Gastroesophageal sphincter (tissue), 3 donors: ENCODE data around the gene PCID2.

Experiments used
- POLR2A ChIP-seq, 2 donors: fragments of 450-650 bp; IDR thresholded peaks; one replicate each; pipeline ENCODE4 v1.6.1; 2017; ENCODE audit warnings: antibody characterized with exemption in 2 of 2, mild to moderate bottlenecking in 2 of 2, moderate library complexity in 1 of 2
- TF ChIP-seq, protein P1 (sequence below), 4 experiments: fragments of 200-600 bp in 2 of 4; fragments of 450-650 bp in 2 of 4; sonication (generic) in 1 of 4; IDR thresholded peaks; one replicate each; pipeline ENCODE4 v1.5.1; 2017 to 2019; ENCODE audit warnings: antibody characterized with exemption in 4 of 4, mild to moderate bottlenecking in 2 of 4, moderate library complexity in 2 of 4

GRCh38 chr13:113224486-113224885 is 16.0 kb upstream of the PCID2 start:
- TF ChIP-seq, protein P1, sequence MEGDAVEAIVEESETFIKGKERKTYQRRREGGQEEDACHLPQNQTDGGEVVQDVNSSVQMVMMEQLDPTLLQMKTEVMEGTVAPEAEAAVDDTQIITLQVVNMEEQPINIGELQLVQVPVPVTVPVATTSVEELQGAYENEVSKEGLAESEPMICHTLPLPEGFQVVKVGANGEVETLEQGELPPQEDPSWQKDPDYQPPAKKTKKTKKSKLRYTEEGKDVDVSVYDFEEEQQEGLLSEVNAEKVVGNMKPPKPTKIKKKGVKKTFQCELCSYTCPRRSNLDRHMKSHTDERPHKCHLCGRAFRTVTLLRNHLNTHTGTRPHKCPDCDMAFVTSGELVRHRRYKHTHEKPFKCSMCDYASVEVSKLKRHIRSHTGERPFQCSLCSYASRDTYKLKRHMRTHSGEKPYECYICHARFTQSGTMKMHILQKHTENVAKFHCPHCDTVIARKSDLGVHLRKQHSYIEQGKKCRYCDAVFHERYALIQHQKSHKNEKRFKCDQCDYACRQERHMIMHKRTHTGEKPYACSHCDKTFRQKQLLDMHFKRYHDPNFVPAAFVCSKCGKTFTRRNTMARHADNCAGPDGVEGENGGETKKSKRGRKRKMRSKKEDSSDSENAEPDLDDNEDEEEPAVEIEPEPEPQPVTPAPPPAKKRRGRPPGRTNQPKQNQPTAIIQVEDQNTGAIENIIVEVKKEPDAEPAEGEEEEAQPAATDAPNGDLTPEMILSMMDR (IDR thresholded peaks at IDR 0.05), result no peak
- no peak for TF ChIP-seq POLR2A (IDR thresholded peaks at IDR 0.05)
